Measurements from ENCODE around the gene GDF15.

- TF ChIP-seq CTCF (IDR thresholded peaks at IDR 0.05), result no peak
- no peak for TF ChIP-seq POLR2A (IDR thresholded peaks at IDR 0.05)
These were observed 45.6 kb downstream of the GDF15 start for GRCh38 chr19:18431351-18432197.

All from lower leg skin (tissue), 3 donors.